GM18861 (cell line): ENCODE data around the gene VCL.
A peak's percentile ranks its signal among the peaks of the same experiment; 100 is the strongest.

Experiments
- ATAC-seq: cut with Tn5 transposase; IDR thresholded peaks from one replicate; pipeline ENCODE4 v1.9.1; 2021; ENCODE audit not compliant: unreplicated experiment

The VCL gene

GRCh38 chr10:74071157-74071556 is 73.2 kb downstream of the VCL start:
- no peak for ATAC-seq

GRCh38 chr10:74072503-74072902 is 74.6 kb downstream of the VCL start:
- ATAC-seq = no peak

- ATAC-seq = no peak
These were observed 78.0 kb downstream of the VCL start for GRCh38 chr10:74075906-74076305.

GRCh38 chr10:74076961-74077360 is 79.0 kb downstream of the VCL start:
- no peak for ATAC-seq

- no peak for ATAC-seq
These were observed 79.5 kb downstream of the VCL start for GRCh38 chr10:74077416-74077815.

GRCh38 chr10:74078037-74078436 is 80.1 kb downstream of the VCL start:
- ATAC-seq = peak; percentile 63

GRCh38 chr10:74079028-74079935 is 81.4 kb downstream of the VCL start:
- no peak for ATAC-seq

GRCh38 chr10:74079936-74080590 is 82.1 kb downstream of the VCL start:
- no peak for ATAC-seq

- no peak for ATAC-seq
These were observed 83.4 kb downstream of the VCL start for GRCh38 chr10:74081192-74081803.

GRCh38 chr10:74081941-74082718 is 84.2 kb downstream of the VCL start:
- no peak for ATAC-seq

GRCh38 chr10:74083304-74083703 is 85.4 kb downstream of the VCL start:
- ATAC-seq = no peak

GRCh38 chr10:74084955-74085354 is 87.0 kb downstream of the VCL start:
- peak; percentile 61 for ATAC-seq

GRCh38 chr10:74086317-74086716 is 88.4 kb downstream of the VCL start:
- ATAC-seq = no peak

- no peak for ATAC-seq
These were observed 90.8 kb downstream of the VCL start for GRCh38 chr10:74088722-74089121.

GRCh38 chr10:74092372-74092771 is 94.5 kb downstream of the VCL start:
- ATAC-seq = no peak

- ATAC-seq = no peak
These were observed 95.7 kb downstream of the VCL start for GRCh38 chr10:74093530-74094164.

GRCh38 chr10:74094231-74094630 is 96.3 kb downstream of the VCL start:
- ATAC-seq = no peak

GRCh38 chr10:74096777-74097176 is 98.9 kb downstream of the VCL start:
- ATAC-seq = peak; percentile 92

- ATAC-seq = no peak
These were observed 99.9 kb downstream of the VCL start for GRCh38 chr10:74097776-74098175.

GRCh38 chr10:74099420-74099819 is 101.5 kb downstream of the VCL start:
- no peak for ATAC-seq

- no peak for ATAC-seq
These were observed 101.9 kb downstream of the VCL start for GRCh38 chr10:74099836-74100235.
